Dendritic cell treated with granulocyte-macrophage colony-stimulating factor and Interleukin-4, amounts not matched to agents 40 ng/mL and 50 ng/mL, for 4 days (primary cell): ENCODE results near the gene PCNT.
"Not testable (repeated sequence)": the region's sequence is repeated elsewhere in the genome, so short reads cannot be mapped to it uniquely, and the experiment has no call there.

ENCODE experiments used
- H3K27ac Mint-ChIP-seq: one replicate; pipeline ENCODE4 v1.8.0; 2022; ENCODE audit warnings: mild to moderate bottlenecking, mixed read lengths
- H3K27me3 Mint-ChIP-seq: one replicate; pipeline ENCODE4 v1.8.0; 2022; ENCODE audit warnings: mild to moderate bottlenecking, mixed read lengths
- H3K36me3 Mint-ChIP-seq: one replicate; pipeline ENCODE4 v1.8.0; 2022; ENCODE audit warnings: low read depth, mixed read lengths
- H3K4me1 Mint-ChIP-seq: one replicate; pipeline ENCODE4 v1.8.0; 2022; ENCODE audit warnings: low read depth, mixed read lengths
- H3K4me3 Mint-ChIP-seq: one replicate; pipeline ENCODE4 v1.8.0; 2022; ENCODE audit warnings: mild to moderate bottlenecking, moderate library complexity, mixed read lengths
- H3K9me3 Mint-ChIP-seq: one replicate; pipeline ENCODE4 v1.8.0; 2022; ENCODE audit warnings: mixed read lengths
- intact Hi-C: fragments of 100-400 bp; cut with micrococcal nuclease; formaldehyde crosslinking; loops from one replicate; pipeline ENCODE4 v1.15.0; 2022

PCNT gene

GRCh38 chr21:46438241-46438640 lies 114.3 kb downstream of the PCNT start:
- H3K36me3 Mint-ChIP-seq = peaks cover 88% of the 10 kb centered on the region
- H3K4me1 Mint-ChIP-seq = peaks cover 54% of the 10 kb centered on the region
- H3K4me3 Mint-ChIP-seq = no peak overlapping the region
- H3K27ac Mint-ChIP-seq = no peak overlapping the region
- no peaks in the 10 kb centered on the region for H3K27me3 Mint-ChIP-seq
- intact Hi-C loops = no loop called here
- no peaks in the 10 kb centered on the region for H3K9me3 Mint-ChIP-seq

- peaks cover 94% of the 10 kb centered on the region for H3K36me3 Mint-ChIP-seq
- H3K4me3 Mint-ChIP-seq = no peak overlapping the region
- peaks cover 48% of the 10 kb centered on the region for H3K4me1 Mint-ChIP-seq
- no peak overlapping the region for H3K27ac Mint-ChIP-seq
- intact Hi-C loops = no loop called here
- no peaks in the 10 kb centered on the region for H3K27me3 Mint-ChIP-seq
- H3K9me3 Mint-ChIP-seq = no peaks in the 10 kb centered on the region
Measured at GRCh38 chr21:46439906-46440305, 116.0 kb downstream of the PCNT start.

- Mint-ChIP-seq H3K36me3 (peaks cover 93% of the 10 kb centered on the region), H3K27ac (no peak overlapping the region)
- intact Hi-C loops = no loop called here
Measured at GRCh38 chr21:46441331-46441730, 117.4 kb downstream of the PCNT start.

GRCh38 chr21:46441961-46442498 lies 118.1 kb downstream of the PCNT start:
- H3K36me3 Mint-ChIP-seq = peaks cover 96% of the 10 kb centered on the region
- no peaks in the 10 kb centered on the region for H3K9me3 Mint-ChIP-seq
- H3K27ac Mint-ChIP-seq = peak overlapping the region; percentile 16
- intact Hi-C loops = no loop called here
- no peaks in the 10 kb centered on the region for H3K27me3 Mint-ChIP-seq
- H3K4me1 Mint-ChIP-seq = peaks cover 30% of the 10 kb centered on the region
- no peak overlapping the region for H3K4me3 Mint-ChIP-seq

More at GRCh38 chr21:46441331-46441730, 117.4 kb downstream of the PCNT start:
- Mint-ChIP-seq H3K4me3 (no peak overlapping the region), H3K9me3 (no peaks in the 10 kb centered on the region), H3K4me1 (peaks cover 37% of the 10 kb centered on the region), H3K27me3 (no peaks in the 10 kb centered on the region)

- H3K36me3 Mint-ChIP-seq = peaks cover 96% of the 10 kb centered on the region
- intact Hi-C loops = no loop called here
- H3K27me3 Mint-ChIP-seq = no peaks in the 10 kb centered on the region
- H3K4me3 Mint-ChIP-seq = no peak overlapping the region
- peaks cover under 1% of the 10 kb centered on the region for H3K9me3 Mint-ChIP-seq
- H3K4me1 Mint-ChIP-seq = peaks cover 23% of the 10 kb centered on the region
- H3K27ac Mint-ChIP-seq = peak overlapping the region; percentile 16
Measured at GRCh38 chr21:46442938-46443337, 119.0 kb downstream of the PCNT start.

GRCh38 chr21:46443910-46444309 lies 120.0 kb downstream of the PCNT start:
- peaks cover 96% of the 10 kb centered on the region for H3K36me3 Mint-ChIP-seq
- no peak overlapping the region for H3K4me3 Mint-ChIP-seq
- peaks cover 10% of the 10 kb centered on the region for H3K9me3 Mint-ChIP-seq
- peak overlapping the region; percentile 16 for H3K27ac Mint-ChIP-seq
- intact Hi-C loops = no loop called here
- no peaks in the 10 kb centered on the region for H3K27me3 Mint-ChIP-seq
- peaks cover 23% of the 10 kb centered on the region for H3K4me1 Mint-ChIP-seq

GRCh38 chr21:46448108-46448507 lies 124.2 kb downstream of the PCNT start:
- peaks cover 31% of the 10 kb centered on the region for H3K9me3 Mint-ChIP-seq
- H3K27ac Mint-ChIP-seq = no peak overlapping the region
- H3K4me3 Mint-ChIP-seq = no peak overlapping the region
- peaks cover 94% of the 10 kb centered on the region for H3K36me3 Mint-ChIP-seq
- intact Hi-C loops = no loop called here
- peaks cover 13% of the 10 kb centered on the region for H3K4me1 Mint-ChIP-seq
- H3K27me3 Mint-ChIP-seq = no peaks in the 10 kb centered on the region

- Mint-ChIP-seq H3K9me3 (peaks cover 31% of the 10 kb centered on the region), H3K36me3 (peaks cover 90% of the 10 kb centered on the region)
- not testable (repeated sequence) for H3K27ac Mint-ChIP-seq
Measured at GRCh38 chr21:46448855-46449254, 124.9 kb downstream of the PCNT start.

GRCh38 chr21:46452710-46453109 lies 128.8 kb downstream of the PCNT start:
- Mint-ChIP-seq H3K9me3 (peaks cover 31% of the 10 kb centered on the region), H3K27me3 (no peaks in the 10 kb centered on the region), H3K36me3 (peaks cover 89% of the 10 kb centered on the region), H3K4me1 (peaks cover 31% of the 10 kb centered on the region), H3K4me3 (no peak overlapping the region), H3K27ac (no peak overlapping the region)
- intact Hi-C loops = no loop called here

More at GRCh38 chr21:46448855-46449254, 124.9 kb downstream of the PCNT start:
- H3K4me1 Mint-ChIP-seq, H3K4me3 Mint-ChIP-seq, H3K27me3 Mint-ChIP-seq, intact Hi-C loops: not testable (repeated sequence)

- no peak overlapping the region for H3K27ac Mint-ChIP-seq
- no peak overlapping the region for H3K4me3 Mint-ChIP-seq
- intact Hi-C loops = no loop called here
- H3K36me3 Mint-ChIP-seq = peaks cover 82% of the 10 kb centered on the region
- peaks cover 19% of the 10 kb centered on the region for H3K9me3 Mint-ChIP-seq
- peaks cover 34% of the 10 kb centered on the region for H3K4me1 Mint-ChIP-seq
- H3K27me3 Mint-ChIP-seq = no peaks in the 10 kb centered on the region
Measured at GRCh38 chr21:46454142-46454541, 130.2 kb downstream of the PCNT start.

- intact Hi-C loops = no loop called here
- Mint-ChIP-seq H3K36me3 (peaks cover 80% of the 10 kb centered on the region), H3K9me3 (peaks cover 12% of the 10 kb centered on the region), H3K27ac (peak overlapping the region; percentile 43), H3K4me3 (no peak overlapping the region), H3K27me3 (no peaks in the 10 kb centered on the region), H3K4me1 (peaks cover 34% of the 10 kb centered on the region)
Measured at GRCh38 chr21:46454634-46455390, 130.9 kb downstream of the PCNT start.

- Mint-ChIP-seq H3K9me3 (peaks cover 2% of the 10 kb centered on the region), H3K27ac (peak overlapping the region; percentile 43), H3K4me3 (no peak overlapping the region), H3K27me3 (no peaks in the 10 kb centered on the region), H3K4me1 (peaks cover 34% of the 10 kb centered on the region), H3K36me3 (peaks cover 71% of the 10 kb centered on the region)
- intact Hi-C loops = no loop called here
Measured at GRCh38 chr21:46455575-46456385, 131.8 kb downstream of the PCNT start.

GRCh38 chr21:46456750-46457149 lies 132.8 kb downstream of the PCNT start:
- intact Hi-C loops = no loop called here
- Mint-ChIP-seq H3K27me3 (no peaks in the 10 kb centered on the region), H3K4me1 (peaks cover 42% of the 10 kb centered on the region), H3K9me3 (no peaks in the 10 kb centered on the region), H3K36me3 (peaks cover 67% of the 10 kb centered on the region), H3K4me3 (peak overlapping the region; percentile 9), H3K27ac (peak overlapping the region; percentile 43)

- Mint-ChIP-seq H3K4me3 (peak overlapping the region; percentile 90), H3K4me1 (peaks cover 47% of the 10 kb centered on the region), H3K36me3 (peaks cover 67% of the 10 kb centered on the region), H3K27ac (peak overlapping the region; percentile 98), H3K9me3 (no peaks in the 10 kb centered on the region), H3K27me3 (no peaks in the 10 kb centered on the region)
- intact Hi-C loops = loop anchor here (1.0 to 2.0 kb wide), 2 partner anchors 133 to 177 kb away; partner anchors contain the start of genes PCNT and PRMT2
Measured at GRCh38 chr21:46457801-46458314, 133.9 kb downstream of the PCNT start.
